IPS-18a (cell line): Measurements from ENCODE around the gene MRPL1.

Source experiments
- H3K27ac ChIP-seq: one replicate; pipeline ENCODE4 v1.5.1; 2013; ENCODE audit warnings: low read length
- H3K27me3 ChIP-seq: one replicate; pipeline ENCODE4 v1.6.1; 2013; ENCODE audit warnings: mild to moderate bottlenecking, low read length; ENCODE audit not compliant: control insufficient read depth, insufficient read depth
- H3K36me3 ChIP-seq: one replicate; pipeline ENCODE4 v1.6.1; 2013; ENCODE audit warnings: low read depth, low read length; ENCODE audit not compliant: control insufficient read depth
- H3K4me1 ChIP-seq: one replicate; pipeline ENCODE4 v1.6.1; 2013; ENCODE audit warnings: low read depth, low read length; ENCODE audit not compliant: control insufficient read depth
- H3K4me3 ChIP-seq: one replicate; pipeline ENCODE4 v1.5.1; 2013; ENCODE audit warnings: low read length
- H3K9ac ChIP-seq: one replicate; pipeline ENCODE4 v1.6.1; 2013; ENCODE audit warnings: mild to moderate bottlenecking, low read length, moderate library complexity
- H3K9me3 ChIP-seq: one replicate; pipeline ENCODE4 v1.6.1; 2013; ENCODE audit warnings: low read depth, low read length; ENCODE audit not compliant: control insufficient read depth

Gene MRPL1

GRCh38 chr4:77994194-77994721 lies 131.6 kb downstream of the MRPL1 start:
- Histone ChIP-seq H3K9ac (no peak overlapping the region), H3K4me1 (peaks cover 20% of the 10 kb centered on the region), H3K27me3 (no peaks in the 10 kb centered on the region), H3K36me3 (no peaks in the 10 kb centered on the region), H3K27ac (no peak overlapping the region), H3K9me3 (no peaks in the 10 kb centered on the region), H3K4me3 (no peak overlapping the region)

- Histone ChIP-seq H3K9ac (no peak overlapping the region), H3K27me3 (no peaks in the 10 kb centered on the region), H3K4me3 (no peak overlapping the region), H3K36me3 (no peaks in the 10 kb centered on the region), H3K4me1 (peaks cover 20% of the 10 kb centered on the region), H3K27ac (no peak overlapping the region), H3K9me3 (no peaks in the 10 kb centered on the region)
Measured at GRCh38 chr4:77996076-77996475, 133.4 kb downstream of the MRPL1 start.

GRCh38 chr4:78001531-78001930 lies 138.9 kb downstream of the MRPL1 start:
- H3K9me3 ChIP-seq = no peaks in the 10 kb centered on the region
- no peak overlapping the region for H3K9ac ChIP-seq
- H3K27me3 ChIP-seq = no peaks in the 10 kb centered on the region
- no peak overlapping the region for H3K27ac ChIP-seq
- H3K4me3 ChIP-seq = no peak overlapping the region
- H3K4me1 ChIP-seq = no peaks in the 10 kb centered on the region
- H3K36me3 ChIP-seq = no peaks in the 10 kb centered on the region

GRCh38 chr4:78002260-78002659 lies 139.6 kb downstream of the MRPL1 start:
- H3K36me3 ChIP-seq = no peaks in the 10 kb centered on the region
- H3K27ac ChIP-seq = no peak overlapping the region
- no peak overlapping the region for H3K4me3 ChIP-seq
- H3K9ac ChIP-seq = no peak overlapping the region
- H3K27me3 ChIP-seq = no peaks in the 10 kb centered on the region
- H3K4me1 ChIP-seq = no peaks in the 10 kb centered on the region
- no peaks in the 10 kb centered on the region for H3K9me3 ChIP-seq
